Measurements from ENCODE around the gene COPZ2. TPM values are rescaled to one million over a fixed set of nuclear protein-coding genes. Genes with fewer than 3 reads are reported as not detected.
"Not testable (repeated sequence)": the region's sequence is repeated elsewhere in the genome, so short reads cannot be mapped to it uniquely, and the experiment has no call there.

The COPZ2 gene
- total RNA-seq, 1 donor from 2014 or later, result 39.7 TPM

- Histone ChIP-seq H3K9me3 (ENCODE audit: control insufficient read depth in 3 of 3, low read length in 3 of 3) (no peaks in the 10 kb centered on the region), H3K9ac (ENCODE audit: low read depth in 1 of 3, low read length in 3 of 3) (no peak overlapping the region), H3K27me3 (ENCODE audit: control insufficient read depth in 3 of 3, insufficient read depth in 3 of 3, low read length in 3 of 3) (no peaks in the 10 kb centered on the region), H3K4me3 (ENCODE audit: low read length in 3 of 3) (no peak overlapping the region), H3K27ac (ENCODE audit: low read depth, low read length) (no peak overlapping the region), H3K36me3 (ENCODE audit: control insufficient read depth in 3 of 3, insufficient read depth in 3 of 3, low read length in 3 of 3) (peaks cover 5 to 28% (median 22%) of the 10 kb centered on the region in 3 donors), H3K4me1 (ENCODE audit: control insufficient read depth in 3 of 3, insufficient read depth in 3 of 3, low read length in 3 of 3) (peaks cover 21 to 48% (median 25%) of the 10 kb centered on the region in 3 donors)
Measured at GRCh38 chr17:48068491-48068961, 30.9 kb upstream of the COPZ2 start.

GRCh38 chr17:48067808-48068207 lies 30.2 kb upstream of the COPZ2 start:
- H3K4me3 ChIP-seq (ENCODE audit: low read length in 3 of 3); H3K9me3 ChIP-seq (ENCODE audit: control insufficient read depth in 3 of 3, low read length in 3 of 3); H3K9ac ChIP-seq (ENCODE audit: low read depth in 1 of 3, low read length in 3 of 3); H3K27ac ChIP-seq (ENCODE audit: low read depth, low read length); H3K27me3 ChIP-seq (ENCODE audit: control insufficient read depth in 3 of 3, insufficient read depth in 3 of 3, low read length in 3 of 3): not testable (repeated sequence)
- Histone ChIP-seq H3K4me1 (ENCODE audit: control insufficient read depth in 3 of 3, insufficient read depth in 3 of 3, low read length in 3 of 3) (peaks cover 24 to 52% (median 25%) of the 10 kb centered on the region in 3 donors), H3K36me3 (ENCODE audit: control insufficient read depth in 3 of 3, insufficient read depth in 3 of 3, low read length in 3 of 3) (peaks cover 9 to 29% (median 26%) of the 10 kb centered on the region in 3 donors)

DNA sequence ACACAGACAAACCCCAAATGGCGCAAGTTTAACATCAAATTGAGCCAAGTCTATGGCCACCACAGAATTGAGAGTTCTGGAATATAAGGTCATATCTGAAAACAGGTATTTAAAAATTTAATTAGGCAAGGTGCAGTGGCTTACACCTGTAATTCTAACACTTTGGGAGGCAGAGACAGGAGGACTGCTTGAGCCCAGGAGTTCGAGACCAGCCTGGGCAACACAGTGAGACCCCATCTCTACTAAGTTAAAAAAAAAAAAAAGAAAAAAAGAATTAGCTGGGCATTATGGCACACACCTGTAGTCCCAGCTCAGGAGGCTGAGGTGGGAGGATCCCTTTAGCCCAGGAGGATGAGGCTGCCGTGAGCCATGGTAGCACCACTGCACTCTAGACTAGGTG lies 29.6 kb upstream of the COPZ2 start:
- Histone ChIP-seq H3K27ac (ENCODE audit: low read depth, low read length) (no peak overlapping the region), H3K4me1 (ENCODE audit: control insufficient read depth in 3 of 3, insufficient read depth in 3 of 3, low read length in 3 of 3) (peaks cover 25 to 53% (median 27%) of the 10 kb centered on the region in 3 donors), H3K27me3 (ENCODE audit: control insufficient read depth in 3 of 3, insufficient read depth in 3 of 3, low read length in 3 of 3) (no peaks in the 10 kb centered on the region)

GRCh38 chr17:48066656-48067055 lies 29.1 kb upstream of the COPZ2 start:
- H3K27ac ChIP-seq (ENCODE audit: low read depth, low read length), result peak overlapping the region; percentile 83
- H3K9ac ChIP-seq (ENCODE audit: low read depth in 1 of 3, low read length in 3 of 3), result peak overlapping the region in 2 of 3 donors; percentile 20 to 35
- peaks cover 19 to 37% (median 37%) of the 10 kb centered on the region in 3 donors for H3K36me3 ChIP-seq (ENCODE audit: control insufficient read depth in 3 of 3, insufficient read depth in 3 of 3, low read length in 3 of 3)

More for the DNA sequence above, 29.6 kb upstream of the COPZ2 start:
- H3K9ac ChIP-seq (ENCODE audit: low read depth in 1 of 3, low read length in 3 of 3), result no peak overlapping the region
- no peaks in the 10 kb centered on the region for H3K9me3 ChIP-seq (ENCODE audit: control insufficient read depth in 3 of 3, low read length in 3 of 3)
- peaks cover 13 to 31% (median 31%) of the 10 kb centered on the region in 3 donors for H3K36me3 ChIP-seq (ENCODE audit: control insufficient read depth in 3 of 3, insufficient read depth in 3 of 3, low read length in 3 of 3)
- no peak overlapping the region for H3K4me3 ChIP-seq (ENCODE audit: low read length in 3 of 3)

GRCh38 chr17:48066192-48066591 lies 28.6 kb upstream of the COPZ2 start:
- no peaks in the 10 kb centered on the region for H3K9me3 ChIP-seq (ENCODE audit: control insufficient read depth in 3 of 3, low read length in 3 of 3)
- peaks cover 25 to 63% (median 33%) of the 10 kb centered on the region in 3 donors for H3K4me1 ChIP-seq (ENCODE audit: control insufficient read depth in 3 of 3, insufficient read depth in 3 of 3, low read length in 3 of 3)
- H3K9ac ChIP-seq (ENCODE audit: low read depth in 1 of 3, low read length in 3 of 3), result peak overlapping the region in 2 of 3 donors; percentile 20 to 35
- H3K27me3 ChIP-seq (ENCODE audit: control insufficient read depth in 3 of 3, insufficient read depth in 3 of 3, low read length in 3 of 3), result no peaks in the 10 kb centered on the region
- H3K4me3 ChIP-seq (ENCODE audit: low read length in 3 of 3), result peak overlapping the region in 1 of 3 donors; percentile 21
- peak overlapping the region; percentile 83 for H3K27ac ChIP-seq (ENCODE audit: low read depth, low read length)
- peaks cover 23 to 41% (median 33%) of the 10 kb centered on the region in 3 donors for H3K36me3 ChIP-seq (ENCODE audit: control insufficient read depth in 3 of 3, insufficient read depth in 3 of 3, low read length in 3 of 3)

More at GRCh38 chr17:48066656-48067055, 29.1 kb upstream of the COPZ2 start:
- Histone ChIP-seq H3K4me3 (ENCODE audit: low read length in 3 of 3) (no peak overlapping the region), H3K4me1 (ENCODE audit: control insufficient read depth in 3 of 3, insufficient read depth in 3 of 3, low read length in 3 of 3) (peaks cover 25 to 59% (median 30%) of the 10 kb centered on the region in 3 donors), H3K27me3 (ENCODE audit: control insufficient read depth in 3 of 3, insufficient read depth in 3 of 3, low read length in 3 of 3) (no peaks in the 10 kb centered on the region), H3K9me3 (ENCODE audit: control insufficient read depth in 3 of 3, low read length in 3 of 3) (no peaks in the 10 kb centered on the region)

DNA sequence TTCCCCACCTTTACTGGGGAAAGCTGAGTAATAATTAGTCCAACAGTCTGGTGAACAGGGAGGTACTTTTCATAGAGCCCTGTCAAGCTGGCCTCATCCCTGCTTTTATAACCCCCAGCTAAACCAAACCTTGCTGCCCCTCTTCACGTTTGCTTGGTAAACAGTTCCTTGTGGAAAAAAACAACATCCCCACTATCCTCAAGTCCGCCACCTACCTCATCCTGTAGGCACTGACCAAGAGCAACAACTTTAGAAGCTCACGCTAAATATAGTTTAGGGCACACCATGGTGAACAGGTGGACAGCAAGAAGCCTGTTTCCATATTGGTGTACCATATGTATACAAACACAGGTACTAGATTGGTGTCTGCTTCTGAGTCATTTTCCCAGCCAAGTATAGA lies 27.0 kb upstream of the COPZ2 start:
- peaks cover 34 to 76% (median 44%) of the 10 kb centered on the region in 3 donors for H3K4me1 ChIP-seq (ENCODE audit: control insufficient read depth in 3 of 3, insufficient read depth in 3 of 3, low read length in 3 of 3)
- H3K36me3 ChIP-seq (ENCODE audit: control insufficient read depth in 3 of 3, insufficient read depth in 3 of 3, low read length in 3 of 3), result peaks cover 34 to 52% (median 42%) of the 10 kb centered on the region in 3 donors
- no peak overlapping the region for H3K9ac ChIP-seq (ENCODE audit: low read depth in 1 of 3, low read length in 3 of 3)
- no peaks in the 10 kb centered on the region for H3K27me3 ChIP-seq (ENCODE audit: control insufficient read depth in 3 of 3, insufficient read depth in 3 of 3, low read length in 3 of 3)
- no peak overlapping the region for H3K4me3 ChIP-seq (ENCODE audit: low read length in 3 of 3)
- peak overlapping the region; percentile 83 for H3K27ac ChIP-seq (ENCODE audit: low read depth, low read length)
- H3K9me3 ChIP-seq (ENCODE audit: control insufficient read depth in 3 of 3, low read length in 3 of 3), result no peaks in the 10 kb centered on the region

GRCh38 chr17:48062273-48062672 lies 24.7 kb upstream of the COPZ2 start:
- H3K36me3 ChIP-seq (ENCODE audit: control insufficient read depth in 3 of 3, insufficient read depth in 3 of 3, low read length in 3 of 3), result peaks cover 52 to 71% (median 59%) of the 10 kb centered on the region in 3 donors
- H3K27me3 ChIP-seq (ENCODE audit: control insufficient read depth in 3 of 3, insufficient read depth in 3 of 3, low read length in 3 of 3), result no peaks in the 10 kb centered on the region
- peaks cover 51 to 89% (median 67%) of the 10 kb centered on the region in 3 donors for H3K4me1 ChIP-seq (ENCODE audit: control insufficient read depth in 3 of 3, insufficient read depth in 3 of 3, low read length in 3 of 3)
- no peak overlapping the region for H3K4me3 ChIP-seq (ENCODE audit: low read length in 3 of 3)
- peak overlapping the region; percentile 2 for H3K27ac ChIP-seq (ENCODE audit: low read depth, low read length)
- no peaks in the 10 kb centered on the region for H3K9me3 ChIP-seq (ENCODE audit: control insufficient read depth in 3 of 3, low read length in 3 of 3)
- no peak overlapping the region for H3K9ac ChIP-seq (ENCODE audit: low read depth in 1 of 3, low read length in 3 of 3)

GRCh38 chr17:48060249-48060648 lies 22.7 kb upstream of the COPZ2 start:
- no peaks in the 10 kb centered on the region for H3K9me3 ChIP-seq (ENCODE audit: control insufficient read depth in 3 of 3, low read length in 3 of 3)
- peaks cover 58 to 89% (median 81%) of the 10 kb centered on the region in 3 donors for H3K4me1 ChIP-seq (ENCODE audit: control insufficient read depth in 3 of 3, insufficient read depth in 3 of 3, low read length in 3 of 3)
- peak overlapping the region; percentile 0 for H3K27ac ChIP-seq (ENCODE audit: low read depth, low read length)
- H3K4me3 ChIP-seq (ENCODE audit: low read length in 3 of 3), result peak overlapping the region in 1 of 3 donors; percentile 60
- no peaks in the 10 kb centered on the region for H3K27me3 ChIP-seq (ENCODE audit: control insufficient read depth in 3 of 3, insufficient read depth in 3 of 3, low read length in 3 of 3)
- peaks cover 68 to 83% (median 72%) of the 10 kb centered on the region in 3 donors for H3K36me3 ChIP-seq (ENCODE audit: control insufficient read depth in 3 of 3, insufficient read depth in 3 of 3, low read length in 3 of 3)
- H3K9ac ChIP-seq (ENCODE audit: low read depth in 1 of 3, low read length in 3 of 3), result peak overlapping the region in 1 of 3 donors; percentile 57

- Histone ChIP-seq H3K4me1 (ENCODE audit: control insufficient read depth in 3 of 3, insufficient read depth in 3 of 3, low read length in 3 of 3) (peaks cover 58 to 88% (median 77%) of the 10 kb centered on the region in 3 donors), H3K36me3 (ENCODE audit: control insufficient read depth in 3 of 3, insufficient read depth in 3 of 3, low read length in 3 of 3) (peaks cover 64 to 85% (median 76%) of the 10 kb centered on the region in 3 donors)
Measured at GRCh38 chr17:48059125-48059668, 21.6 kb upstream of the COPZ2 start.

More at GRCh38 chr17:48059125-48059668, 21.6 kb upstream of the COPZ2 start:
- Histone ChIP-seq H3K9ac (ENCODE audit: low read depth in 1 of 3, low read length in 3 of 3) (peak overlapping the region in 1 of 3 donors; percentile 69), H3K27me3 (ENCODE audit: control insufficient read depth in 3 of 3, insufficient read depth in 3 of 3, low read length in 3 of 3) (no peaks in the 10 kb centered on the region), H3K4me3 (ENCODE audit: low read length in 3 of 3) (peak overlapping the region in 1 of 3 donors; percentile 34), H3K9me3 (ENCODE audit: control insufficient read depth in 3 of 3, low read length in 3 of 3) (no peaks in the 10 kb centered on the region), H3K27ac (ENCODE audit: low read depth, low read length) (peak overlapping the region; percentile 65)
